Gastrocnemius medialis (tissue), 4 donors: Measurements from ENCODE around the gene SYT6. TPM values are rescaled to one million over a fixed set of nuclear protein-coding genes. Genes with fewer than 3 reads are reported as not detected.
"Not testable (repeated sequence)": the region's sequence is repeated elsewhere in the genome, so short reads cannot be mapped to it uniquely, and the experiment has no call there.

Source experiments
- ATAC-seq, 2 donors: fragments of 150-250 bp; one replicate each; pipeline ENCODE4 v1.9.1; 2016
- DNase-seq, 2 donors: peaks; one replicate each; pipeline ENCODE4 v3.0.0-alpha.2; 2019
- H3K27ac ChIP-seq, 4 donors: fragments of 200-600 bp; sonication (generic); 1 replicate in 1 of 4; 2 replicates in 3 of 4; pipeline ENCODE4 v1.5.1; 2016 to 2018; ENCODE audit warnings: mild to moderate bottlenecking in 2 of 4, moderate library complexity in 1 of 4
- H3K27me3 ChIP-seq, 3 donors: fragments of 200-600 bp; sonication (generic) in 2 of 3; 1 replicate in 1 of 3; 2 replicates in 2 of 3; pipeline versions ENCODE4 v1.5.1 to v1.6.0; 2016 to 2019; ENCODE audit warnings: mild to moderate bottlenecking in 1 of 3, moderate library complexity in 1 of 3
- H3K36me3 ChIP-seq, 2 donors: fragments of 200-600 bp; sonication (generic) in 1 of 2; one replicate each; pipeline ENCODE4 v1.5.1; 2017 to 2018
- H3K4me1 ChIP-seq, 2 donors: fragments of 200-600 bp; sonication (generic) in 1 of 2; one replicate each; pipeline ENCODE4 v1.5.1; 2016 to 2017; ENCODE audit warnings: mild to moderate bottlenecking in 2 of 2
- H3K4me3 ChIP-seq, 4 donors: fragments of 200-600 bp; sonication (generic) in 3 of 4; 1 replicate in 1 of 4; 2 replicates in 3 of 4; pipeline ENCODE4 v1.5.1; 2016 to 2019; ENCODE audit warnings: mild to moderate bottlenecking in 2 of 4
- H3K9me3 ChIP-seq, 3 donors: fragments of 200-600 bp; sonication (generic) in 2 of 3; 1 replicate in 1 of 3; 2 replicates in 2 of 3; pipeline ENCODE4 v1.5.1; 2016 to 2019
- CTCF ChIP-seq, 5 experiments: fragments of 450-650 bp in 3 of 5; fragments of 200-600 bp in 2 of 5; sonication (generic) in 2 of 5; IDR thresholded peaks in 4 of 5; conservative IDR thresholded peaks in 1 of 5; 1 replicate in 4 of 5; 2 replicates in 1 of 5; pipeline ENCODE4 v1.5.1; 2016 to 2019; ENCODE audit warnings: antibody characterized with exemption in 5 of 5, mild to moderate bottlenecking in 3 of 5, moderate library complexity in 3 of 5
- POLR2A ChIP-seq, 2 donors: fragments of 450-650 bp; IDR thresholded peaks; one replicate each; pipeline ENCODE4 v1.6.1; 2017; ENCODE audit warnings: antibody characterized with exemption in 2 of 2, mild to moderate bottlenecking in 2 of 2, moderate library complexity in 2 of 2
- in situ Hi-C, 4 donors: fragments of 200-750 bp; cut with MboI; loops; one replicate each; pipeline versions ENCODE4 v1.15.0 to v1.8.0; 2017; ENCODE audit warnings: low sequenced_read_pairs in 4 of 4
- intact Hi-C: fragments of 100-400 bp; cut with DNase I; formaldehyde crosslinking; loops from one replicate; pipeline ENCODE4 v1.15.1; 2023; ENCODE audit warnings: low total_unique reads
- total RNA-seq, 4 donors: library from RNA; depleted of rRNA; stranded (reverse); fragments of >200 nt; gene quantifications; one replicate each; pipeline versions ENCODE4 v1.1.0 to v1.2.3, GENCODE V29; 2016

Gene SYT6
- total RNA-seq, 4 donors from 2014 or later: 0.20 TPM; not detected in 3

GRCh38 chr1:114063544-114063943, 90.1 kb downstream of the SYT6 start:
- H3K4me1 ChIP-seq: no peaks in the 10 kb centered on the region
- no peak for ATAC-seq
- no peaks in the 10 kb centered on the region for H3K27me3 ChIP-seq
- TF ChIP-seq CTCF (IDR thresholded peaks at IDR 0.05 in 4 of 5, conservative IDR thresholded peaks at IDR 0.05 in 1 of 5) (no peak), POLR2A (IDR thresholded peaks at IDR 0.05) (no peak)
- no peak for DNase-seq
- no peaks in the 10 kb centered on the region for H3K36me3 ChIP-seq
- no peak overlapping the region for H3K4me3 ChIP-seq
- intact Hi-C loops: no loop called here
- in situ Hi-C loops: no loop called here
- no peaks in the 10 kb centered on the region for H3K9me3 ChIP-seq
- no peak overlapping the region for H3K27ac ChIP-seq

- no peak for TF ChIP-seq POLR2A (IDR thresholded peaks at IDR 0.05)
- no peak for TF ChIP-seq CTCF (IDR thresholded peaks at IDR 0.05 in 4 of 5, conservative IDR thresholded peaks at IDR 0.05 in 1 of 5)
- in situ Hi-C loops: no loop called here
- H3K9me3 ChIP-seq: no peaks in the 10 kb centered on the region
- H3K27ac ChIP-seq: no peak overlapping the region
- no peaks in the 10 kb centered on the region for H3K4me1 ChIP-seq
- ATAC-seq (no peak), DNase-seq (no peak)
- H3K27me3 ChIP-seq: no peaks in the 10 kb centered on the region
- no peaks in the 10 kb centered on the region for H3K36me3 ChIP-seq
- no peak overlapping the region for H3K4me3 ChIP-seq
- intact Hi-C loops: no loop called here
These were observed 91.1 kb downstream of the SYT6 start for GRCh38 chr1:114062477-114063099.

- ATAC-seq (no peak), DNase-seq (no peak)
- in situ Hi-C loops: no loop called here
- Histone ChIP-seq H3K27me3 (no peaks in the 10 kb centered on the region), H3K27ac (no peak overlapping the region), H3K4me1 (no peaks in the 10 kb centered on the region), H3K4me3 (no peak overlapping the region), H3K9me3 (no peaks in the 10 kb centered on the region), H3K36me3 (no peaks in the 10 kb centered on the region)
- intact Hi-C loops: no loop called here
- no peak for TF ChIP-seq POLR2A (IDR thresholded peaks at IDR 0.05)
- TF ChIP-seq CTCF (IDR thresholded peaks at IDR 0.05 in 4 of 5, conservative IDR thresholded peaks at IDR 0.05 in 1 of 5): no peak
These were observed 92.4 kb downstream of the SYT6 start for GRCh38 chr1:114061121-114061830.

- DNase-seq, H3K4me1 ChIP-seq, H3K9me3 ChIP-seq, H3K4me3 ChIP-seq, in situ Hi-C loops, ATAC-seq, H3K27me3 ChIP-seq, H3K27ac ChIP-seq, H3K36me3 ChIP-seq: not testable (repeated sequence)
- intact Hi-C loops: loop anchor here (10.0 kb wide), 1 partner anchor 87 kb away; no protein-coding TSS in a partner anchor
These were observed 95.4 kb downstream of the SYT6 start for GRCh38 chr1:114058236-114058635.

GRCh38 chr1:114054148-114054547, 99.5 kb downstream of the SYT6 start:
- Histone ChIP-seq H3K4me3 (no peak overlapping the region), H3K27ac (no peak overlapping the region), H3K36me3 (no peaks in the 10 kb centered on the region), H3K27me3 (no peaks in the 10 kb centered on the region), H3K9me3 (no peaks in the 10 kb centered on the region), H3K4me1 (no peaks in the 10 kb centered on the region)
- no peak for DNase-seq
- intact Hi-C loops: loop anchor here (10.0 kb wide), 1 partner anchor 91 kb away; no protein-coding TSS in a partner anchor
- in situ Hi-C loops: no loop called here
- TF ChIP-seq CTCF (IDR thresholded peaks at IDR 0.05 in 4 of 5, conservative IDR thresholded peaks at IDR 0.05 in 1 of 5) (no peak), POLR2A (IDR thresholded peaks at IDR 0.05) (no peak)
- no peak for ATAC-seq
